GM23248 (cell line): Measurements from ENCODE around the gene QRFP. TPM values are rescaled to one million over a fixed set of nuclear protein-coding genes. Genes with fewer than 3 reads are reported as not detected.
A peak's percentile ranks its signal among the peaks of the same experiment; 100 is the strongest.

Source experiments
- DNase-seq: peaks from one replicate; pipeline ENCODE4 v3.0.0-alpha.2; 2015
- H2AFZ ChIP-seq: fragments of 200-600 bp; sonication (generic); 2 replicates; pipeline ENCODE4 v1.6.1; 2016; ENCODE audit warnings: antibody characterized with exemption
- H3F3A ChIP-seq: fragments of 200-600 bp; sonication (generic); 2 replicates; pipeline ENCODE4 v1.6.1; 2016; ENCODE audit warnings: mild to moderate bottlenecking, antibody characterized with exemption, mixed run types; ENCODE audit not compliant: insufficient read depth
- H3K27ac ChIP-seq: fragments of 200-600 bp; sonication (generic); 2 replicates; pipeline ENCODE4 v1.5.1; 2016; ENCODE audit warnings: mild to moderate bottlenecking
- H3K27me3 ChIP-seq: fragments of 200-600 bp; sonication (generic); replicated peaks from 2 replicates; pipeline ENCODE4 v1.6.1; 2016; ENCODE audit warnings: mild to moderate bottlenecking; ENCODE audit not compliant: insufficient read depth
- H3K36me3 ChIP-seq: fragments of 200-600 bp; sonication (generic); 2 replicates; pipeline ENCODE4 v1.6.1; 2016; ENCODE audit warnings: low read depth, mild to moderate bottlenecking
- H3K4me1 ChIP-seq: fragments of 200-600 bp; sonication (generic); 2 replicates; pipeline ENCODE4 v1.6.1; 2016; ENCODE audit warnings: mild to moderate bottlenecking; ENCODE audit not compliant: insufficient read depth
- H3K4me2 ChIP-seq: fragments of 200-600 bp; sonication (generic); one replicate; pipeline ENCODE4 v1.6.1; 2016; ENCODE audit warnings: mild to moderate bottlenecking; ENCODE audit not compliant: unreplicated experiment
- H3K4me3 ChIP-seq: fragments of 200-600 bp; sonication (generic); 2 replicates; pipeline ENCODE4 v1.5.1; 2016; ENCODE audit warnings: mild to moderate bottlenecking
- H3K79me2 ChIP-seq: fragments of 200-600 bp; sonication (generic); 2 replicates; pipeline ENCODE4 v1.6.1; 2016; ENCODE audit warnings: mild to moderate bottlenecking; ENCODE audit not compliant: insufficient read depth
- H3K9ac ChIP-seq: fragments of 200-600 bp; sonication (generic); 2 replicates; pipeline ENCODE4 v1.6.1; 2016; ENCODE audit warnings: mild to moderate bottlenecking
- H3K9me2 ChIP-seq: fragments of 200-600 bp; sonication (generic); 2 replicates; pipeline ENCODE4 v1.6.1; 2016; ENCODE audit warnings: mixed run types, mild to moderate bottlenecking, moderate library complexity; ENCODE audit not compliant: insufficient read depth
- H3K9me3 ChIP-seq: fragments of 200-600 bp; sonication (generic); one replicate; pipeline ENCODE4 v1.6.1; 2017; ENCODE audit warnings: low read depth
- H4K20me1 ChIP-seq: fragments of 200-600 bp; sonication (generic); 2 replicates; pipeline ENCODE4 v1.6.0; 2016; ENCODE audit not compliant: insufficient read depth
- EZH2 ChIP-seq: fragments of 200-600 bp; sonication (generic); IDR thresholded peaks from 2 replicates; pipeline ENCODE4 v1.6.1; 2018; ENCODE audit warnings: antibody characterized with exemption, mild to moderate bottlenecking; ENCODE audit not compliant: insufficient read depth, poor library complexity, severe bottlenecking
- EZH2phosphoT487 ChIP-seq: fragments of 200-600 bp; sonication (generic); IDR thresholded peaks from 2 replicates; pipeline ENCODE4 v1.6.1; 2018; ENCODE audit warnings: antibody characterized with exemption, moderate library complexity, mild to moderate bottlenecking, low read depth; ENCODE audit not compliant: insufficient read depth
- WGBS, 2 experiments: methylation state at CpG; one replicate each; pipeline ENCODE4 v1.1.6; 2015 to 2017; ENCODE audit warnings: low lambda C conversion rate in 2 of 2, low coverage in 1 of 2; ENCODE audit errors: missing lambda C conversion rate in 2 of 2; 5-methylcytosine and 5-hydroxymethylcytosine counted together
- in situ Hi-C: fragments of 300-500 bp; cut with MboI; formaldehyde crosslinking; loops from 2 replicates; pipeline ENCODE4 v1.15.0; 2020
- polyA plus RNA-seq: library from polyadenylated mRNA; unstranded; fragments of >200 nt; fragmentation: Nextera tagmentation; extraction: Ambion mirVana; gene quantifications from 2 replicates; pipeline ENCODE4 v1.2.1, GENCODE V29; 2016
- total RNA-seq: library from RNA; depleted of rRNA; stranded (reverse); fragments of >200 nt; shearing (Covaris generic); gene quantifications from 2 replicates; pipeline ENCODE4 v1.2.3, GENCODE V29; 2014

The QRFP gene
- total and polyA plus RNA-seq, 2 experiments from 2014 or later: 0.18 TPM; not detected in 1

DNA sequence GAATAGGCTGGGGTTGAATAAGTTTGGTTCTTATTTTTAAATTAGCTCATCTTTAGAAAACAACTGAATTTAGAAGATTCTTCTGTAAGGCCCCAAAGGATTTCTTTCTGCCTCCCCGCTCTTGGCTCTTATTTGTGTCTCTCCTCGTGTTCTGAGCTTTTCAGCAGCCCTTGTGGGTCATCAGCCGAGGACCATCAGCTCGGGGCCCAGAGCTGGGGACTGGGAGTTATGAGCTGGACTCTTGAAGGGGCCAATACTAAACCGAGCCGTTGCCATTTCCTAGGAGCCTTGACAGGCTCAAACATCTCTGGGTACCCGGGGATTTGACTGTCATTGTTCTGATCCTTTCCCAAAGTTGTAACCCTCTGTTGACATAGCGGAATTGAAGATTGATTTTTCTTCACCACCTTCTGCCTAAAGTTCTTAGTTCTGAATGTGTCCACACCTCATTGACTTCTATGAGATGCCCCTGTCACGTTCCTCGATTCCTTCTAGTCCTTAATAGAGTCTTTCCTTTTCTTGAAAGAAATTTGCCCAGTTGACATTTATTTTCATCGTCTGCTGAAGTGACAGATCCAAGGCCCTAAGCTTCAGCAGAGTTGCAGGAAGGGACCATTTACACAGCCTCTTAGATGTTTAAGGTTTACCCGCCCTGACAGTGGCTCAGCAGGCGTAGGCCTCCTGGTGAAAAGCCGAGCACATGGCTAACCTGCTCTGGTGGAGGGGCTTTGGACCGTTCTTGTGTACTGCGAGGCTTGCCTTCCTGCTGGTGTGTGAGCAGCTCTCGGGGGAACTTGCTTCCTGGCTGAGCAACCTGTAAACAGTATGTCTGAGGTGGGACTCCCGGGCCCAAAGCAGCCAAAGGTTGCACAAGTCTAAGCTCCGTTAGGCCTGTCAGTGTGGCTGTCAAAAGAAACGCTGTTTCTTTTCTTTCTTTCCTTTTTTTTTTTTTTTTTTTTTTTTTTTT, 37.6 kb downstream of the QRFP start:
- peaks cover 52% of the 10 kb centered on the region for H3K4me1 ChIP-seq
- H3K9me2 ChIP-seq: no peaks in the 10 kb centered on the region
- in situ Hi-C loops: no loop called here
- WGBS, 2 experiments: 51 to 55% methylated on average over 20 of the region's 20 CpGs
- H2AFZ ChIP-seq: no peak overlapping the region
- peaks cover 43% of the 10 kb centered on the region for H3K36me3 ChIP-seq
- H3K9ac ChIP-seq: peak overlapping the region; percentile 75
- 0 out of 2 replicates have a peak overlapping the region, but pooled peaks have one; percentile 20 for H3K4me3 ChIP-seq
- H4K20me1 ChIP-seq: no peaks in the 10 kb centered on the region
- peak overlapping the region; percentile 63 for H3K4me2 ChIP-seq
- peaks cover 62% of the 10 kb centered on the region for H3F3A ChIP-seq
- no peak for TF ChIP-seq EZH2
- no peak for TF ChIP-seq EZH2phosphoT487
- DNase-seq: no peak
- peak overlapping the region; percentile 92 for H3K27ac ChIP-seq
- H3K9me3 ChIP-seq: no peaks in the 10 kb centered on the region
- H3K27me3 ChIP-seq: no peaks in the 10 kb centered on the region
- peaks cover 92% of the 10 kb centered on the region for H3K79me2 ChIP-seq

DNA sequence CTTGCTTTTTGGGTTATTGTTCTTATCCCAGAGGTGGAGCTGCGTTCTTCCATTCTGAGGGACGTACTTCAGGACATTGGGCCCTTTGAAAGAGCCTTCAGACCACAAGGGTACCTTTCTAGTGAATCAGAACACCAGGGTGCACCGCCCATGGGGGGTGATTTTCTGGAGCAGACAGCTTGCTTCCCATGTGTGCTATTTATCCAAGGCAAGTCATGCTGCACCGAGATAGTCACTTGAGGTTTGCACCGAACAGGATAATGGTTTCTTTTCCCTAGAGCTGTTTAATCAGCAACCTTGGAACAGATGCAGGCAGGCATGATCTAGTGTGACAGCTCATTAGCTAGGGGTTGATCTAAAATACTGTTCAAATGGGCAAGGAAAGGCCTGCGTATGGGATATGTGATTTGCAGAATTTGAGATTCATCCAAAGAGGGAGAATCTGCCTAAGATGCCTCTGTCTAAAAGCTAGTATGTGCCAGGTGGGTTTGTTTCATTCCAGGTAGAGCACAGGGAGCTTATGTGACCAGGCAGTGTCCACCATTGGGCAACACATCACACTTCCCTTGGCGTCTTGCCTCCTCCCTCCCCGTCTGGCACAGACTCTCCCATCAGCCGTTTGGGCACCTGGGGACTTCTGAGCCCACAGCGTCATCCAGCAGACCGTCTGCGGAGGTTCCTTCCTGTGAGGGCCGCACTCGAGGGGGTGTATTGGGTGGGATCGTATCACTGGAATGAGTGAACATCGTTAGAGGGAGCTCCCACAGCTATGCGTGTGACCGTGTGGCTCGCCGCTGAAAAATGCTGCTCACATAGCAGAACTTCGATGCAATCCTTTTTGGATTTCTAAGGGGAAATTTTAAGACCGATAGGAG, 38.5 kb downstream of the QRFP start:
- no peak overlapping the region for H2AFZ ChIP-seq
- peak; percentile 95 for DNase-seq
- no peak for TF ChIP-seq EZH2phosphoT487
- TF ChIP-seq EZH2: no peak
- in situ Hi-C loops: no loop called here
- H3K27me3 ChIP-seq: no peaks in the 10 kb centered on the region
- 14 to 16% methylated on average over 22 of the region's 22 CpGs for WGBS, 2 experiments
- H3K9ac ChIP-seq: peak overlapping the region; percentile 75
- H3K9me2 ChIP-seq: no peaks in the 10 kb centered on the region
- peak overlapping the region; percentile 63 for H3K4me2 ChIP-seq
- H3K4me1 ChIP-seq: peaks cover 52% of the 10 kb centered on the region
- peaks cover 40% of the 10 kb centered on the region for H3K36me3 ChIP-seq
- H3K9me3 ChIP-seq: no peaks in the 10 kb centered on the region
- H3F3A ChIP-seq: peaks cover 67% of the 10 kb centered on the region
- H3K79me2 ChIP-seq: peaks cover 92% of the 10 kb centered on the region
- H3K27ac ChIP-seq: peak overlapping the region; percentile 92
- no peaks in the 10 kb centered on the region for H4K20me1 ChIP-seq
- no peak overlapping the region for H3K4me3 ChIP-seq

GRCh38 chr9:130856474-130856873, 40.1 kb downstream of the QRFP start:
- Histone ChIP-seq H3K79me2 (peaks cover 92% of the 10 kb centered on the region), H3K9ac (no peak overlapping the region), H3K9me3 (no peaks in the 10 kb centered on the region), H3F3A (peaks cover 67% of the 10 kb centered on the region), H3K9me2 (no peaks in the 10 kb centered on the region), H3K4me1 (peaks cover 44% of the 10 kb centered on the region), H4K20me1 (no peaks in the 10 kb centered on the region), H3K36me3 (peaks cover 37% of the 10 kb centered on the region), H3K27me3 (no peaks in the 10 kb centered on the region), H2AFZ (no peak overlapping the region), H3K27ac (peak overlapping the region; percentile 92), H3K4me2 (no peak overlapping the region), H3K4me3 (no peak overlapping the region)
- WGBS, 2 experiments: 84% methylated on average over 8 of the region's 8 CpGs
- TF ChIP-seq EZH2phosphoT487 (no peak), EZH2 (no peak)
- in situ Hi-C loops: no loop called here
- no peak for DNase-seq

DNA sequence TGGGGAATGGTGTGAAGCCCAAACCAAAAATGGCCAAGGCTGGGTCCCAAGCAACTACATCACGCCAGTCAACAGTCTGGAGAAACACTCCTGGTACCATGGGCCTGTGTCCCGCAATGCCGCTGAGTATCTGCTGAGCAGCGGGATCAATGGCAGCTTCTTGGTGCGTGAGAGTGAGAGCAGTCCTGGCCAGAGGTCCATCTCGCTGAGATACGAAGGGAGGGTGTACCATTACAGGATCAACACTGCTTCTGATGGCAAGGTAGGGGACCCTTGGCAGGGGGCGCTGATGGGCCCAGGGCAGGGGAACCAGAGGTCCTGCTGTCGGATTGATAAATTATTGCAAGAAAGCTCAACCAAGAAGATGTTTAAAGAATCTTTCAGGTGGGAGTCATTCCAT, 41.8 kb downstream of the QRFP start:
- Histone ChIP-seq H3K4me2 (no peak overlapping the region), H3K4me3 (no peak overlapping the region), H3K36me3 (peaks cover 37% of the 10 kb centered on the region), H2AFZ (no peak overlapping the region), H3K9me2 (no peaks in the 10 kb centered on the region), H3K9ac (no peak overlapping the region), H3F3A (peaks cover 68% of the 10 kb centered on the region), H3K27me3 (no peaks in the 10 kb centered on the region), H3K9me3 (no peaks in the 10 kb centered on the region), H3K79me2 (peaks cover 96% of the 10 kb centered on the region), H4K20me1 (no peaks in the 10 kb centered on the region), H3K27ac (no peak overlapping the region), H3K4me1 (peaks cover 29% of the 10 kb centered on the region)
- no peak for DNase-seq
- in situ Hi-C loops: no loop called here
- no peak for TF ChIP-seq EZH2
- no peak for TF ChIP-seq EZH2phosphoT487
- WGBS, 2 experiments: 87 to 91% methylated on average over 9 of the region's 9 CpGs
